Measurements from ENCODE around the gene TEX52. TPM values are rescaled to one million over a fixed set of nuclear protein-coding genes. Genes with fewer than 3 reads are reported as not detected.
A peak's percentile ranks its signal among the peaks of the same experiment; 100 is the strongest.

TEX52 gene
- total and polyA plus RNA-seq, 2 of the 13 experiments (the other 11 are each of a cell fraction or from before 2014, with no cell fraction given): 0.05 TPM; not detected in 1

DNA sequence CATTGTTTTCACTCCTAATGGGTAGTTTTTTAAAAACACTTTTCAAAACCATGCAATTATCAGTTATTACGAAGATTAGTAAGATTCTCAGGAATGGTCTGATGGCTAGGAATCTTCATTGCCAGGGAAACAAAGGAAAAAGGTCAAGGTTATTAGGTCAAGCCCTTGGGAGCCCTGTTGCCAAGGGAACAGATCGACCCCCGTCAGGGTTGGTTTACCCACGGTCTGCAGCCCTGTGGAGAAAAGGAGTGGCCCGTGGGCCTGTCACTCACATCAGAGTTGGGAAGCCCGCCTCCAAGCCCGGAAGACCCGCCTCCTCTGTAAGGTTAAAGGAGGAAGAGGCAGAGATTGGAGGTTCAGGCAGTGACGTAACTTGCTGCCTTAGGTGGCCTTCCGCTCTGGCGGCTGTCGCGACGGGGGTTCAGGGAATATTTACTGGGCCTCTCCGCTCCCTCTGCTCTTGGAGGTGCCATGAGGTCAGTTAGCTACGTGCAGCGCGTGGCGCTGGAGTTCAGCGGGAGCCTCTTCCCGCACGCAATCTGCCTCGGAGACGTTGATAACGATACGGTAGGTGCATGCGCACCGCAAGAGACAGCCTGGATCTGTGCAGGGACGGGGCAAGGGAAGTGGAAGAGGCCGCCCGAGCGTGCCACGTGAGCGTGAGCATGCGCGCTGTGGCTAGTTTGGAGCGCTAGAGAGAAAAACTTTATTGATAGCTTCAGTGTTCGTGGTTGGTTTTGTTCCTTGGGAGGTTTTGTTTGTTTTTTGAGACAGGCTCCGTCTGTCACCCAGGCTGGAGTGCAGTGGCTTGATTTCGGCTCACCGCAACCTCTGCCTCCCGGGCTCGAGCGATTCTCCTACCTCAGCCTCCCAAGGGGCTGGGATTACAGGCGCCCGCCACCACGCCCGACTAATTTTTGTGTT is 44.3 kb downstream of the TEX52 start, which contains the start of gene ITFG2 (continued):
- TF ChIP-seq, protein P1, sequence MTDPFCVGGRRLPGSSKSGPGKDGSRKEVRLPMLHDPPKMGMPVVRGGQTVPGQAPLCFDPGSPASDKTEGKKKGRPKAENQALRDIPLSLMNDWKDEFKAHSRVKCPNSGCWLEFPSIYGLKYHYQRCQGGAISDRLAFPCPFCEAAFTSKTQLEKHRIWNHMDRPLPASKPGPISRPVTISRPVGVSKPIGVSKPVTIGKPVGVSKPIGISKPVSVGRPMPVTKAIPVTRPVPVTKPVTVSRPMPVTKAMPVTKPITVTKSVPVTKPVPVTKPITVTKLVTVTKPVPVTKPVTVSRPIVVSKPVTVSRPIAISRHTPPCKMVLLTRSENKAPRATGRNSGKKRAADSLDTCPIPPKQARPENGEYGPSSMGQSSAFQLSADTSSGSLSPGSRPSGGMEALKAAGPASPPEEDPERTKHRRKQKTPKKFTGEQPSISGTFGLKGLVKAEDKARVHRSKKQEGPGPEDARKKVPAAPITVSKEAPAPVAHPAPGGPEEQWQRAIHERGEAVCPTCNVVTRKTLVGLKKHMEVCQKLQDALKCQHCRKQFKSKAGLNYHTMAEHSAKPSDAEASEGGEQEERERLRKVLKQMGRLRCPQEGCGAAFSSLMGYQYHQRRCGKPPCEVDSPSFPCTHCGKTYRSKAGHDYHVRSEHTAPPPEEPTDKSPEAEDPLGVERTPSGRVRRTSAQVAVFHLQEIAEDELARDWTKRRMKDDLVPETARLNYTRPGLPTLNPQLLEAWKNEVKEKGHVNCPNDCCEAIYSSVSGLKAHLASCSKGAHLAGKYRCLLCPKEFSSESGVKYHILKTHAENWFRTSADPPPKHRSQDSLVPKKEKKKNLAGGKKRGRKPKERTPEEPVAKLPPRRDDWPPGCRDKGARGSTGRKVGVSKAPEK (CRISPR knock-in tag; IDR thresholded peaks at IDR 0.05; ENCODE audit: borderline replicate concordance): 0 out of 2 replicates have a peak, but pooled peaks have one; percentile 46
- TF ChIP-seq DNMT1 (CRISPR knock-in tag; IDR thresholded peaks at IDR 0.05): peak; percentile 77; the same call in 1 of the 2 replicates
- TF ChIP-seq ZNF562 (CRISPR knock-in tag; IDR thresholded peaks at IDR 0.05; ENCODE audit: borderline replicate concordance): no peak
- peak; percentile 51 to 54; a peak in 1 of 4 replicates for TF ChIP-seq KLF16 (CRISPR knock-in tag; IDR thresholded peaks at IDR 0.05)
- peak; percentile 87 for TF ChIP-seq ZFP37 (CRISPR knock-in tag; IDR thresholded peaks at IDR 0.05; ENCODE audit: borderline replicate concordance)
- peak; percentile 54; the same call in 1 of the 2 replicates for TF ChIP-seq SSRP1 (CRISPR knock-in tag; IDR thresholded peaks at IDR 0.05)
- no peak; the same call in 1 of the 2 replicates for TF ChIP-seq HCFC1 (IDR thresholded peaks at IDR 0.05; ENCODE audit: low read depth, low read length)
- peak; percentile 86; the same call in 1 of the 2 replicates for TF ChIP-seq ZNF546 (CRISPR knock-in tag; conservative IDR thresholded peaks at IDR 0.05)
- no peak for TF ChIP-seq GZF1 (CRISPR knock-in tag; IDR thresholded peaks at IDR 0.05)
- peak; percentile 85 for TF ChIP-seq MIER3 (CRISPR knock-in tag; IDR thresholded peaks at IDR 0.05; ENCODE audit: borderline replicate concordance)
- TF ChIP-seq SKI (IDR thresholded peaks at IDR 0.05; ENCODE audit: partially characterized antibody): peak; percentile 82
- peak; percentile 66; the same call in 1 of the 2 replicates for TF ChIP-seq ZNF557 (CRISPR knock-in tag; IDR thresholded peaks at IDR 0.05)
- TF ChIP-seq TSC22D2 (CRISPR knock-in tag; IDR thresholded peaks at IDR 0.05; ENCODE audit: borderline replicate concordance): peak; percentile 86; the same call in 1 of the 2 replicates
- peak; percentile 74 for TF ChIP-seq ZNF143 (CRISPR knock-in tag; IDR thresholded peaks at IDR 0.05)
- no peak for TF ChIP-seq MAFG (CRISPR knock-in tag; IDR thresholded peaks at IDR 0.05)
- TF ChIP-seq ZNF788 (CRISPR knock-in tag; IDR thresholded peaks at IDR 0.05; ENCODE audit: borderline replicate concordance): peak; percentile 65; the same call in 1 of the 2 replicates
- peak; percentile 71; the same call in 1 of the 2 replicates for TF ChIP-seq AKNA (CRISPR knock-in tag; IDR thresholded peaks at IDR 0.05; ENCODE audit: borderline replicate concordance)
- peak; percentile 70; the same call in 1 of the 2 replicates for TF ChIP-seq BCL3 (CRISPR knock-in tag; IDR thresholded peaks at IDR 0.05)
- 0 out of 2 replicates have a peak, but pooled peaks have one; percentile 61 for TF ChIP-seq SATB2 (CRISPR knock-in tag; IDR thresholded peaks at IDR 0.05)
- 0 out of 2 replicates have a peak, but pooled peaks have one; percentile 50 for TF ChIP-seq SMAD9 (CRISPR knock-in tag; IDR thresholded peaks at IDR 0.05)

Data from HepG2 (cell line).